T-helper 1 cell (primary cell): Measurements from ENCODE around the gene ACSF2.
"Not testable (repeated sequence)": the region's sequence is repeated elsewhere in the genome, so short reads cannot be mapped to it uniquely, and the experiment has no call there.

ENCODE experiments used
- DNase-seq, 5 donors: peaks; one replicate each; pipeline ENCODE4 v3.0.0-alpha.2; 2012 to 2020

The ACSF2 gene

DNA sequence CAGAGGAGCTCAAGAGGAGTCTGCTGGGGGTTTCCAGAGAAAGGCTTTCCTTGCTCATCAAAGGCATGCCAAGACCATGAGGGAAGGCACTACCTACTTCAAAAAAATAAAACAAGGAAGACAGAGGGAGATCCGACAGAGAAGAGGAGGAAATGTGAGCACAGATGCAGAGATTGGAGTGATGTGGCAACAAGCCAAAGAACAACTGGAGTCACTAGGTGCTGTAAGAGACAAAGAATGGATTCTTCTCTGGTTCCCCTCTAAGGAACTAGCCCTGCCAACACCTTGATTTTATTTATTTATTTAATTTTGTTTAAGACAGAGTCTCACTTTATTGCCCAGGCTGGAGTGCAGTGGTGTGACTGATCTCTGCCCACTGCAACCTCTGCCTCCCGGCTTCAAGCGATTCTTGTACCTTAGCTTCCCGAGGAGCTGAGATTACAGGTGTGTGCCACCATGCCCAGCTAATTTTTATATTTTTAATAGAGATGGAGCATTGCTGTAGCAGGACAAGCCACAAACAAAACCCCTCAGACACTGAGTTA lies 13.8 kb upstream of the ACSF2 start:
- DNase-seq: no peak

DNA sequence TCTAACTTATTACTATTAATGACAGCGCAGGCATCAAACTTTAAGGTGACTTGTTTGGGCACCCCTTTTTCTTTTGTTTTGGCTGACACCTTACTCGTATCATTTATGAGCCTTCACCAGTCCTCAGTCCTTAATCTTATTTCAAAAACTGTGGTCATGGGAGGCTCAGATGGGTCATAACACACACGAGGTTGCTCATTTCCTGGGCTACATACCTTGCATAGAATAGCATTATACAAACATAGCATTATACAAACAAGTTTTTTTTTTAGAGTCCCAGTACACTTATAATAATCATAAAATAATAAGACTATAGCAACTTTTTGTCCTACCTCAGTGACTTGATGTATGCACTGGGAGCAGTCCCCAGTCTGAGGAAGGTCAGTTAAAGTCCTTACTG lies 11.2 kb upstream of the ACSF2 start:
- DNase-seq: no peak

DNA sequence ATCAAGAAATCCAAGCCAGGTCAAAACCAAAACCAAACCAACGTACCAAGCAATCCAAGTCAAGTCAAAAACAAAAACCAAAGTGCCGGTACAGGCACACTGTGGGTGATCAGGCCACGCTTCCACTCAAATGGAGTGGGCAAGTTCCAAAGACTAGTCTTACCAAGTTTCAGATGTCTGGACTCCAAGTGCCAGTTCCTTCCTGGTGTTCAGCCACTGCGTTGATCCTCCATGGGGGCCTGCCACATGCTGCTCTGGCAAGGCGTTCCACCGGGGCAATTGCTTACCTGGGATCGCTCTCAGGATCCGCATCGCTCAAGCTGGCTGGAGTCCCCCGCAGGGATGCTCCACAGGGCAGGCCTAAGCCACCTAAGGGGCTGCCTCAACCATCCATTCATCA lies 6.4 kb upstream of the ACSF2 start:
- DNase-seq: not testable (repeated sequence)

DNA sequence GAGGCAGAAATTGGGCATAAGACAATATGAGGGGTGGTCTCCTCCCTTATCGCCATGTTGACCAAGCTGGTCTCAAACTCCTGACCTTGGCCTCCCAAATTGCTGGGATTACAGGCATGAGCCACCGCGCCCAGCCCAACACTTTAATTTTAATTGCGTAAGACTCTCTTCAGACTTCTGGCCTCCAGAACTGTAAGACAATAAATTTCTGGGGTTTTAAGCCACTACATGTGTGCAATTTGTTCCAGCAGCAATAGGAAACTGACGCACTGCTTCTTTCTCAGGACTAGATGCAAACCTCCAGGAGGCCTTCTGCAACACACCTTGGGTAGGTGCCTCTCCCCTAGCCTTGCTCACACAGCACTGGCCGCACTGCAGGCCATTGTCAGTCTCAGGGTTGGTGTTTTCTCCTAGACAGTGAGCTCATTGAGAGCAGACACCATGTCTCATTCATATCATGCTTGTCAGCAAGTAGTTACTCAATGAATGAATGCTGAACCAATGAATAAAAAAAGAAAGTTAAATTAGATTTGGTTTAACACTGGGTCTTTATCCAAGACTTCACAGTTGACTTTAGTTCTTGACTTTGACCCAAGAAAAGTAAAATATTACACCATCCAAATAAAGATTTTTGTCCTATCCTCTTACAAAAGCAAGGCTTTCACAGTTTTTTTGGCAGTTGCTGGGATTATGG lies 5.5 kb upstream of the ACSF2 start:
- DNase-seq: no peak

DNA sequence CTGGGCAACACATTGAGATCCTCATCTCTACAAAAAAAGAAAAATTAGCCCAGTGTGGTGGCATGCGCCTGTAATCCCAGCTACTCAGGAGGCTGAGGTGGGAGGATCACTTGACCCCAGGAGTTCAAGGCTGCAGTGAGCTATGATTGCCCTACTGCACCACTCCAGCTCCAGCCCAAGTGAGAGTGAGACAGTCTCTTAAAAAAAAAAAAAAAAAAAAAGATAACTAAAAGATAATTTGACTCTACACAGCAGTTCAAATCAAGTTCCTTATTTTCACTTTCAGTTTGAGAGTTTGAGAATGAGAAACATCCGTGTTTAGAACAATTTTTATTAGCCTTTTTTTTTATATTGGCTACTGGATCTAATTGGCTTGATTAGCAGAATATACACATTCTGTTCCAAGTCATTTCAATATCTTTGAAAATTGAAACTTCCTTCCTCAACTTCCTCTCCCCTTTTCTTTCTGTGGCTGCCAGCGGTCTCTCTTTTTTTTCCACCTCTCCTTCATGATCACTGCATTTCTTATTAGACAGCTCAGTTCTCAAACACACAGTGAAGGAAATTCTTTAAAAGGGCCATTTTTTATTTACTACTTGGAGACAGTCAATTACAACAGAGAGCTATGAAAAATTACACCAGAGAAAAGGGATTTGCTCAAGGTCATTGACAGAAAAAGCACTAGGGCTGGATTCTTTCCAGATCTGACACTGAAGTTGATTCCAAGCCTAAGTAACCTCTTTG lies 4.5 kb upstream of the ACSF2 start:
- DNase-seq: peak in 1 of 5 donors; percentile 20

DNA sequence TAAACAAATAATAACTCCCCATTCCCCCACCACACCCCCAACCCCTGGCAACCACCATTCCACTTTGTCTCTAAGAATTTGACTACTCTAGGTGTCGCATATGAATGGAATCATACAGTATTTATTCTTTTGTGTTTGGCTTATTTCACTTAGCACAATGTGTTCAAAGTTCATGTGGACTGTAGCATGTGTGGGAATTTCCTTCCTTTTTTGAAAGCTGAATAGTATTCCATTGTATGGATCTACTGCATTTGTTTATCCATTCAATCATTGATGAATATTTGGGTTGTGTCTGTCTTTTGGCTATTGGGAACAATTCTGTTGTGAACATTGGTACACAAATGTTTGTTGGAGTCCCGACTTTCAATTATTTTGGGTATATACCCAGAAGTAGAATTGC lies 3.3 kb upstream of the ACSF2 start:
- DNase-seq: no peak

DNA sequence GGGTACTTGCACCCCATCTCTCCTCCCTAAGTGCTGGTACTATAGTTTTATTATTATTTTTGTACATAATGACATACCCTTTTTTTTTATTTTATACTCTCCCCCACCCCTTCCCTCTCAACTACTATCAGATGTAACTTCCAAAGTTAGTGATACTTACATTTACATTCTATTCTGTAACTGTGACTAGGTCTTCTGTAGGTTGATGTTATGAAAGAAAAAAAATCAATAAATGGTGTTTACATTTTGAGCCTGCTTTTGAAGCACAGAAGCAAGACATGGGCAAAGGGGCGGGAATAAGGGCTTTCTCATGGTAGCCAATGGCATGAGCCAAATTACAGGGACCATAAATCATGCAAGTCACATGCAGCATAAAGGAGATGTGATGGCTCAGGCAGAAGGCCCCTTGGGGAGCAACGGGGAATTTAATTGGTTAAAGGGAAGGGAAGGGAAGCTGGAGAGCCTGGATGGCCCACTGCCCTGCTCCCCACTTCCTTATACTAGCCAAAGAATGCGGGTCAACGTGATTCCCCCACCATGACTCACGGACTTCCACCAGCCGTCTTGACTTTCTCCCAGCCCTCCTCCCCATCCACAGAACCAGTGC lies 2.4 kb upstream of the ACSF2 start:
- DNase-seq: no peak

DNA sequence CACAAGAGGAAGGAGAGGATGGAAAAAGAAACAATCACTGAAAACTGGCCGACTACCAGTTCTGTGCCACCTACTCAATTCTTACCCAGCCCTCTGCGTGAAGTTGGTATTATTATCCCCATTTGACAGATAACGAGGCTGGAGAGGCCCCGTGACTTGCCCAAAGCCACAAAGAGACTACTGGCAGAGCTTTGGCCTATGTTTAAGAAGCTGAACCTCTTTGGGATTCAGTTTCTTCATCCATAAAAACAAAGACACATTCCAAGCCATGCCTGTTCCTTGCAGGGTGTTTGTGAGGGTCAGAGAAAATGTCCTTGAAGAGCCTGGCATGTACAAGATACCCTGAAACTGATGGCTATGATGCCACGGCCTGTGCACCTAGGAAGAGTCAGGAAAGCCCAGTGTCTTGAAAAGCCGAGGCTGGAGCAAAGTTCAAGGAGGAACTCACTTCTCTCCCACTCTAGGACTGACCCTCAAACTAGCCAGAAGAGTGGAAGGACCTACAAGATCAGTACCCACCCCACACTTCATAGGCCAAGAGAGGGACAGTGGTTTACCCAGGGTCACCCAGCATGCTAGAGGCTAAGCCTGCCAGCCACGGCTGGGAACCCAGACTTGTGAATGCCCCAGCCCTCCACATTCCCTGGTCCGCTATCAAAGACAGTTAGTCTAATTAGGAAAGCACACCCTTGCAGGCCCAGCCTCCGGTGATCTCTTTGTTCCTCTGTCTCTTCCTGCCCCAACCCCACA lies 1.6 kb upstream of the ACSF2 start:
- no peak for DNase-seq

DNA sequence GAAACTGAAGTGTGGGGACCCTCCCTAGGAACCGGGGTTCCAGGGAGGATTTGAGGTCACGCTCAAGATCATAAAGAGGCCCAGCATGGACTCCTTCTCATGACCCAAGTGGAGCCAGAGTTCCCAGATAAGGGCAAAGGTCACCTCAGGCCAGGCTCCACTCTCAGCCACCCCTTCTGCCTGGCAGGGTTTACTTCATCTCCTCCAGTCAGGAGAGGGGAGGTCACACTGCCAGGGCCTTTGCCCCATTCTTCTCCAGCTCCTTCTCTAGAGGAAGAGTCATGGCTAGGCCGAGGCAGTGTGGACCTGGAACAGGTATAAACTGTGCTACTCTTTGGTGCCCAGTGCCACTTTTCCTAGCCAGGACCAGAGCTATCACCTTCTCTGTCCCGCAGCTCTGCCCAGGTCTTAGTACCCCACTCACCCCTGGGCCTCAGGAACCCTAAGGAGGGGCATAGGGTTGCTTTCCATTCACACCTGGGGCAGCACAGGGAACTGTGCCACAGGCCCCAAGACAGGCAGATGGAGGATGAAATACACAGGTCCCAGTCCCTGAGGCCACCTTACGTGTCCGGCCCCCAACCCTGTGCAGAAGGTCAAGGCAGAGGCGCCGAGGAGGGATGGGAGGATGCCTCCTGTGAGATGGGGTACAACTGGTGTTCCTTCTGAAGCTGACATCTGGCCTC lies 879 bp upstream of the ACSF2 start:
- no peak for DNase-seq

DNA sequence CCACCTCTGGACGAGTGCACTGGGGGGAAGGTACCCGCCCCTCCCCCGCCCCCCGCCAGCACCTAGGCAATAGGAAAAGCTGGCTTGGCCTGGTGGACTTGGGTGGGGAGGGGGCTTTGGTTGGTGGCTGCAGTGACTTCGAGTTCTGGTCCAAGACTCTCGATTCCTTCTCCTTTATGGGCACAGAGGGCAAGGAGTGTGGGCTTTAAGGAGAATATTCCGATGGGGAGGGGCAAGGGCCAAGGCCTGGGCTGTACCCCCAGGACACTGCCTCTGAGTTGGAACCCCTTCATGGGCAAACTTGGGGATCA lies 409 bp downstream of the ACSF2 start:
- DNase-seq: no peak

DNA sequence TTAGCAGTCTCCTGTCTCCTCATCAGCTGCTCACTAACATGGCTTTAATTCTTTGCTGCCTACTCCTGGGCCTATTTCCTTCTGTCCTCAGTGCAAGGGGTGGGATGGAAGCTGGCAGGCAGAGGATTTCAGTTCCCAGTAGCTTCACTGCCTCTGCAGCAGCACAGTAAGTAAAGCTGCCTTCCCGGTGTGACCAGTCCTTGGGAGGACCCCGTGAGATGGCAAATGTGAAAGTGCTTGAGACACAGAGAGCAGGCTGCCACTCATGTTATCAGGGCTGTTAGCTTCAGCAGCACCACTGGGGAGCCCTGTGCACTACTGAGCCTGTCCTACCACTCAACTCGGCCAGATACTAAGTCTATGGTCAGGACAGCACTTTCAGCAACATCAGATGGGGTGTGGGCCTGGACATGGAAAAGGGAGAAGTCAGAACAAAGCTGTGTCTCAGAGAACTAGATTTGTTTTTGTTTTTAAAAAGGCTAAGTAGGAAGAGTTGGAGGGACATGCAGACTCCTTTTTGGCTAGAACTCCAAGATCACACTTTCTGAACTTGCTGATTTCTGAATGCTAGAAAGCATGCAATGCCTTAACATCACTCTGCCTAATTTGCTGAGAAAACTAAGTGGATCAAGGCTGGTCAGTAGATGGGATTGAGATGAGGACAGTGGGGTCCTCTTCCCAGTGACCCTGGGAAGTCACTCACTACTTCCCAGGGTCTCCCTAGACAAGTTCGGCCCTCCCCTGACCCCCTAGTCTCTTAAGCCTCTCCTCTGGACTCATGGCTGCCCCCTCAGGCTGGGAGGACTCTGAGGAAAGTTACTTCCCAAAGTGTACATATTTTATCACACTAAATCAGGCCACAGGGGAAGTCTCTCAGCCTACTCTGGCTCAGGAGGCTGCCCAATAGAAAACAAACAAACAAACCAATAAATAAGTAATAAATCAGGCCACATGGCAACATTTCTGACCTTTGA lies 1.1 kb downstream of the ACSF2 start:
- peak in 1 of 5 donors; percentile 26 for DNase-seq

DNA sequence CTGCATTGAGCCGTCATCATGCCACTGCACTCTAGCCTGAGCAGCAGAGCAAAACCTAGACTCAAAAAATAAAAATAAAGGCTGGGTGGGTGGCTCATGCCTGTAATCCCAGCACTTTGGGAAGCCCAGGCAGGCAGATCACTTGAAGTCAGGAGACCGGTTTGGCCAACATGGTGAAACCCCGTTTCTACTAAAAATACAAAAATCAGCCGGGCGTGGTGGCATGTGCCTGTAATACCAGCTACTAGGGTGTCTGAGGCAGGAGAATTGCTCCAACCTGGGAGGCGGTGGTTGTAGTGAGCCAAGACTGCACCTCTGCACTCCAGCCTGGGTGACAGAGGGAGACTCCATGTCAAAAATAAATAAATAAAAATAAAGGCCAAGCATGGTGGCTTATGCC lies 2.1 kb downstream of the ACSF2 start:
- not testable (repeated sequence) for DNase-seq

DNA sequence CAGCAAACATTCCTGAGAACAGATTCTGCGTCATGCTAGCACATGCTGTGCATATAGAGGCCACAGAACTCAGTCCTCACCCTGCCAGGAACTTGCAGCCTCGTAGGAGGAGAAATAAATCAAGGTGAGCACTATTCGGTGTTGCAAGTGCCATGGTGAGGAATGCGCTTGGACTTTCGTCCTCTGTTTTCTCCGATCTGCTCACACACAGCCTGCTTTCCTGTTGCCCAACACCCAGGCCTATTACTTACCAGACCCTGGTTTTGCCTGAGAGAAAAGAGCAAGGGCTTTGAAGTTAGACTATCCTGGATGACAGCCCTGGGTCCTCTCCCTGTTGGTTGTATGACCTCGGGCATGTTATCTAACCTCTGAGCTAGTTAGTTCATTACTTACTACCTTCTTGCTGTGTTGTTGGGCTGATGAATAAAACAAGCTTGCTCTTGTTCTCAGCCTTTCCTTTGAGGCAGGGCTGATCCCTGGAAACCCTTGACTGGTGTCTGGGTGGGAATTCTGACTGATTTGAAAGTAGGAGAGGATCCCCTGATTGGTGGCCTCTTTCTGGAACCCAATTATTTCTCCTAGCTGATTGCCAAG lies 2.9 kb downstream of the ACSF2 start:
- no peak for DNase-seq

DNA sequence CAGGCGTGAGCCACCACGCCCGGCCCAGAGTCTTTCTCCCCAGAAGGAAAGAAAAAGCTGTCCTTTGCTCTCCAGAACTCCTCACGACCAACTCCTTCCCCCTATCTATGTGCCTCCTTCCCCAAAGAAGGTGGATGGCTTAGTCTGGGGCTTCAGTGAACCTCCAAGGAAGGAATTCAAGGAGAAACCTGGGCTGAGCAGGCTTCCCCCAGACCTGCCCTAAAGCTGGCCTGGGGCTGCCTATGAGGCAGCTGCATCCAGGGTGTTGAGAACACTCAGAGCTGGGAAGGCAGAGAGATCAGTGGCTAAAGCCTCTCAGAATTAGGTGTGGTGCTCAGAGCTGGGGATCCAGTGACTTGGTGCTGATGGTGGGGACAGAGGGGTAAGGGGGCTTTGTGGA lies 3.8 kb downstream of the ACSF2 start:
- DNase-seq: no peak

DNA sequence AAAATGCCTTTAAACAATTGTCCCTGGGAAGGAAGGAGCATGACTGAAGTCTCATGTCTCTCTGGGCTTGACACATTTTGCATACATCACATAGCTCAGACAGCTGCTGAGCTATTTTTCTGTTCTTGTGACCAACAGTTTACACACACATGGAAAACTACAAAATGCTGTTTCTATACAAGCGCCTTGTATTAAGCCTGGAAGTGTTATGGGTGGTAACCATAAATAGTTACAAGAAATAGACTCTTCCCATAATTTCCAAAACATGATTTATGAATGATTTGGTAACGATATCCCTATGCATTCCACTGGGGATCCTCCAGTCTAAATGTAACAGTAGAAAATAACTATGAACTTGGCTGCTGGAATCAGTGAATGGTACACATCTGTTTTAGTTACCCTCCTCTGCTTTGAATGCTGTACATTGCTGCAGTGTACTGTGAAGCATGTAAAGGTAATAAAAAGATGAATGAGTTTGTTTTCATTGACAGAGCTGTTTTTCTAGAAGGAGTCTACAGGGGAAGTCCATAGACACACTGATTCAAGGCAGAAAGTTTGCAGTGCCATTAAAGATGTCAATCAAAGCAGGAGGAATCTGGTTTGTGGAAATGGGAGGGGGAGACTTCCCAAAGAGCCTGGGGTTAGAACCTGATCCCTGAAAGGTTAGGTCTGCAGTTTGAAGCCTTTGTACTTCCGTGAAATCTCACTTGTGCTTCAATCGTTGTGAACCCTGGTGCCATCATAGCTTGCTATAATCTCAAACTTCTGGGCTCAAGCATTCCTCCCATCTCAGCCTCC lies 5.0 kb downstream of the ACSF2 start:
- no peak for DNase-seq

DNA sequence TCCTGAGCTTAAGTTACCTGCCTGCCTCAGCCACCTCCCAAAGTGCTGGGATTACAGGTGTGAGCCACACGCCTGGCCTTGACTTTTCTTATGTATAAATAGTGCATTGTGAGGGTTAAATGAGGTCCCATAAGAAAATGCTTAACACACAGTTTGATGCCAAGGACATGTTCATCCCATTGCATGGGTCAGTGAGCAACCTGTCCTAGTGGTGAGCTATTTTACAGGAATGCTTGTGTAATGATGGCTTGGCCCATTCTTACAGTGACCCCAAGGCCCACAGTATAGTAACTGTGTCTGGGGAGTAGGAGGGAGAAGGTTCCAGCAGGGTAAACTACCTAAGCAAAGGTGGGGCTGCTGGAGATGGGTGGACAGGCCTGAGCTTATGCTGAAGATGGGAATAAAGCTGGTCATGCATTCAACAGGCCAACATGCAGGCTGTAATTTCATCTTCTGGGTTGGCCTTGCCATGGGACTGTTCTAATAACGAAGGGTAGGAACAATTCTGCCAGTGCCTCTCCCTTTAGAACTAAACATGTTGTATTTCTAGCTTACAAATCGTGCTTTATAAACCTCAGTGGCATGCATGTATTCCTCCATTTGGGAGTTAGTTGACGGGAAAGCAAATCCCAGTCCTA lies 6.2 kb downstream of the ACSF2 start:
- DNase-seq: no peak

DNA sequence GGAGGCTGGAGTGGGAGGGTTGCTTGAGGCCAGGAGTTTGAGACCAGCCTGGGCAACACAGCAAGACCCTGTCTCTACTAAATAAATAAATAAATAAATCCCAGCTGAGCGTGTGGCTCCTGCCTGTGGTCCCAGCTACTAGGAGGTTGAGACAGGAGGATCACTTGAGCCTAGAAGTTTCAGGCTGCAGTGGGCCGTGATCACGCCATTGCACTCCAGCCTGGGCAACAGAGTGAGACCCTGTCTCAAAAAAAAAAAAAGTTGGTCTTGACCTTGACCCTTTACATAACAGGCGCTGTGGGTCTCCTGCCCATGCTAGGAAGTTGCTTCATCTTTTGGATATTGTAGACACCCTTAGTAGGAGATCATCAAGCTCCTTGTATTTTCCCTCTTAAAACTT lies 11.4 kb downstream of the ACSF2 start:
- no peak for DNase-seq

DNA sequence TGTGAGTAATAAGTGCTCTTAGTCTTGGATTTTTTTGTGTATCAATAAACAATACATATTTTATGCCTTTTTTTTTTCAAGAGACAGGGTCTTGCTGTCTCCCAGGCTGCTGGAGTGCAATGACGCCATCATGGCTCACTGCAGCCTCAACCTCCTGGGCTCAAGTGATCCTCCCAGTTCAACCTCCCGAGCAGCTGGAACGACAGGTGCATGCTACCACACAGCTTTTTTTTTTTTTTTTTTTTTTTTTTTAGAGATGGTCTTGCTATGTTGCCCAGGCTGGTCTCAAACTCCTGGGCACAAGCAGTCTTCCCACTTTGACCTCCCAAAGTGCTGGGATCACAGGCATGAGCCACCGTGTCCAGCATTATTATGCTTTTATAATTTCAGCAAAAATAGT lies 13.0 kb downstream of the ACSF2 start:
- no peak for DNase-seq

DNA sequence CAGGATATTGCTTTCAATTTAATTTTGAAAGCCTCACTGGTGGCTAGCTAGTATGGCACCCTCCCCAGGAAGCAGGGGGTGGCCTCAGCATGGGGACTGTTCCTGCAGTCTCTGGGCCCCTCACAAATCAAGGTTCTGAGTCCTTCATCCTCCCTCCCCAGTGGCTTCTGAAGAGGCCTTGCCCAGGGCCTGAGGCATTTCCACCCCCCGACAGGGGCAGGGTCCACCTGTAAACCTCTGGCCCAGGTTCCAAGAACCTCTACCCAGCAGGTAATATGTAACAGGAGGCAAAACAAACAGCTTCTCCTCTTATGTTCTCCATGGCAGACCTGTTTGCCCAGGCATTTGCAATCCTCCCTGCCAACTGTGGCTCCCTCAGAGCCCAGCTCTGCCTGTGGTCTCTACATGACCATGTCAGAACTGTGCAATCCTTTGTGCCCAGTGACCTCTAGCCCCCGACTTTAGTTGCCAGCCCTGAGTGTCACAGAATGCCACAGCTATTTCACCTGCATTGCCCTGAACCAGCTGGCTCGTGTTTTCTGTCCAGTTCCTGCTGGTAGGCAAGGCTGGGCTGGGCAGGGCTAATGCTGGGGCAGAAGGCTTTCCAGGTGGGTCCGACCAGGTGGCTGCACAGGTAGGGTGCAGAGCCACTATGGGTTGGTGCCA lies 14.3 kb downstream of the ACSF2 start:
- no peak for DNase-seq
